MV-4-11 (cell line): ENCODE data around the gene AGPAT4.

Source experiments
- DNase-seq: peaks from one replicate; lab custom pipeline; 2025; lab: John Stamatoyannopoulos, UW

Gene AGPAT4

DNA sequence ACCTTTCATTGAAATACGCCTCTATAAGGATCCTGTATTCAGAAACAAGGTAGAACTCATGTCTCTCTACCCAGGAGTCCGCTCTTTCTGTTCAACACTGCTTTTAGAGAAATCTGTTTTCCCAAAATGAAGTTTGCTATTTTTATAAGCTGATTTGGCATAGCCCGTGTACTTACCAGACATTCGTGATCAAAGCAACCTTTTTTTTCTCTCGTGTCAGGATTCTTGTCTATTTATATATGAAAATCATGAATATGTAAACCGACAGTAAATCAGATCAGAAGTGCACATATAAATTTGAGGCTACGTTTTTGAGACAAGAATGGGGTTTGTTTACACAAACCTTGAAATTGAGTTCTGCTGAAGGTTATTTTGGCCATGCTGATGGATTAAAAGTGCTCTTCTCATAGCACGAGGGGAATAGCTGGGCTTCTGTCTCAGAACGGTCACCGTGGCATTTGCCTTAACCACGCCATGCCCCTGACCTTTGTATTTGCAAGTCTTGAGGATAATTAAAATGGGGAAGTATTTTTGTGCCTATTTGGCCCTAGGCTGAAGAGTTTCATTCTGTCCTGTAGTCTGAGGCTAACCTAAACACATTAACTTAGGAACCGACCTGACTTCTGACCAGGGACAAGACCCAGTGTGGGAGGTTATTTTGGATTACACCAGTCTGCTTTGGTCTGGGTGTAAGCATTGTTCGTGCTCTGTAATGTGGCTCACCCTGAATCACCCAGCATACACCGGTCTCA, 163.7 kb downstream of the AGPAT4 start:
- peak; percentile 77 for DNase-seq

DNA sequence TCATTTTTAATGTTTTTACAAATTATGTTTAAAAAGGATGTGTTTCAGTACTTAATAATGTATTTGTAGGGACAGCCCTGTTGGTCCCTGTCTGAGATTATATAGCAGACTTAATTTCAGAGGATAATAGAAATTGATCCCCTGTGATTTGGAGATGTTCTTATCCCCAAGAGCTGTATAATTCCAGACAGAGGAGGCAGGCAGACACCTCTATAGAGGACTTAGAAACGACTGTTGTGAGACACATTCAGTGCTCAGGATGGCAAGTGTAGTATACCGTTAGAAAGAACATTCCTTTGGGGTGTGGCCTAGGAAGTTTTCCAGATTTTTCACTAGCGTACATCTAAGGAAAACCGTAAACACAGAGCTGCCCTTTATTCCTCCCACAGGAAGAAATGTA, 164.5 kb downstream of the AGPAT4 start:
- DNase-seq, result no peak

GRCh38 chr6:161108916-161109315, 164.9 kb downstream of the AGPAT4 start:
- DNase-seq, result peak; percentile 96

DNA sequence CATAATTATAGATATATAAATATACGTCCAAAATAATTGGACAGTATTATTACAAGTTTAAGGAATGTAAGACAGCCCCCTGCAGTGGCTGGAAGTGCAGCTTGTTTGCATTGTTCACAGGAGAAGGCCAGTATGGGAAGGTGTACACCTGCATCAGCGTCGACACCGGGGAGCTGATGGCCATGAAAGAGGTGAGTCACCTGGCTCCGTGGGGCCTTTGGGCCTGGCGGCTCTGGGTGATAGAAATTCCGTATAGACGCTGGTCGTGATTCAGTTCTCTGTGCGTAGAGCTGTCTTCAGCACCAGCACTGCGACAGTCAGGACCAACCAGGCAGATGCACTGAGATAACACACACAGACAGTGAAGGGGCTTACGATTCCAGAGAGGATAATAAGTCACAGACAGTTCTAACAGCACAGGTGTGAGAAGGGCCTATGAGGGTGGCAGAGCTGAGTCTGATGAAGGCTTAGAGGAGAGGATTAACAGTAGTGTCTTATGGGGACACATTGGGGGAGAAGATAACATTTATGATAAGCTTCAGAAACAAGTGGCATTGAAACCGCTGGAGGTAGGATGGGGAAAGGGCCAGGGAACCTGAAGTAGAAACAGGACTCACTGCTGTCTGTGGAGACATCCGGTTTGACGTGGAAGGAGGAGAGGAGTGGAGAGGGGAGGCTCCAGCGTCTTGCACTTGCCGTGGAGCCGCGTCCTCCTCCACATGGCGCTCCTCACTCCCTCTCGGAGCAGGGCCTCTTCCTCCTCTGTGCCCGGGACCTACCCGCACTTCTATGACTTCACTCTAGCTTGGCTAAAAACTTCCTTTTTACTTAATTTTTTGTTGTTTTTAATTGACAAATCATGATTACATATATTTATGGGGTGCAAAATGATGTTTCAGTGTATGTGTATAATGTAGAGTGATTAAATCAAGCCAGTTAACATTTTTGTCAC, 165.8 kb downstream of the AGPAT4 start:
- DNase-seq, result peak; percentile 30

- no peak for DNase-seq
These were observed 168.5 kb downstream of the AGPAT4 start for GRCh38 chr6:161105408-161105807.

DNA sequence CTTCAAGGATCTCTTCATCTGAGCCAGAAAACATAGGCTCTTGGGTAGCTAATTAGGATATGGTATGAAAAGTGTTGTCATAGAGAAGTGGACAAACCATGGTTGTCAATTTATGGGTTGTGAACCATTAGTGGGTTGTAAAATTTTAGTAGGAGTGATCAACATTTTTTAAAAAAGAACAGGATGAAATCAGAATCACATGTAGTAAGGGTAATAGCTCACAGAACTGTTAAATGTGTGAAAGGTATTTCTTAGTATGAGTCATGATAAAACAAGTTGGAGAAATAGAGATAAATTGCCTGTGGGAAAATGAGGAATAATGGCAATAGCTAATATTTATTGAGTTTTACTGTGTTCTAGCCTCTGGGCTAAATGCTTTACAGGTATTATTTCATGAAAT, 168.9 kb downstream of the AGPAT4 start:
- no peak for DNase-seq

DNA sequence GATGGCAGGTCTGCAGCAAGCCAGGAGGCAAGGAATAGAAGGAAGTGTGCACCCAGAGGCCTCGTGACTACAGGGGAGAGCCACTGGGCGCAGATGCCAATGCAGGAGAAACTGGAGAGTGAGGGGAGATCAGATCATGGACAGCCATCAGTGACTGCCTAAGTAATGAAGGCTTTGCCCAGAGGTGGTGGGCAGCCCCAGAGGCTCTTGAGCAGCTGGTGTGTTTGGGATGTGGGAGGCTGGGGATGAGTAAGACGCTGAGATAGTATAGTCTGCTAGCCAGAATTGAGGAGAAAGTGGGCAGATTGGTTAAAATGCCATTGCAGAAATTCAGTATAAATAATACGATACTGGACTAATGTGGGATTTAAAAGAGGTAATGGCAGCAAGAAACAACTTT, 170.4 kb downstream of the AGPAT4 start:
- DNase-seq, result no peak

DNA sequence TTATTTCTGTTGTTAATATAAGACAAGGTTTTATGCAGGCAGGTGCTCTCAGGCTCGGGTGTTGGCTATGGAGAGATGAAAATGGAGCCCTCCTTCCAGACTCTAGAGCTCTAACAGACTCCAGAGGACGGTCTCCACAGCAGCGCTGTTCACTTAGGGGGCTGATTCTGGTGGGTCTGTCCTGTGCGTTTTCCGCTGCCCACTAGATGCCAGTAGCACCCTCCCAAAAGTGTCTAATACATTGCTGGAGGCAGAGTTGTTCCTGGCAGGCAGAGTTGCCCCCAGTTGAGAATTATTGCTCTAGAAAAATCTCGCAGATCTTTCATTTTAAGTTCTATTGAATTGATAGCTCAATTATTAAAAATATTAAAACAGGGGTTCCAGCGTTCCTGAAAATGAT, 172.3 kb downstream of the AGPAT4 start:
- DNase-seq, result peak; percentile 4

DNA sequence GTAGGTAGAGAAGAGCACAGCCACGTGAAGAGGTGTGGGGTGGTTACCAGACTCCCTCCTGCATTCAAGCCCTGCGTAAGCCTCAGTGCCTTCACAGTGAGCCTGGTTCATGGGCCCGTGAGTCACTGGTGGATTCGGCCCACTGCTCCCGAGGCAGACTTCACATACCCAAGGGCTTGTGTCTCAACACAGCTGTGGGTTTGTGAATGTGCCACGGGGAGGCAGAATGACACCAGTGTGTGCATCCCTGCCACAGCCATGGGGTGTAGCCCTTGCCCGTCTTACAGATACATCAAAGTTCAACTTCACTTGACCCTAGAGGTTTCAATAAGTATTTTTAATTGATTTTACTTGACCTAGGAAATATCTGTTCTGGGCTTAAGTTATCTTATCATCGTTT, 173.8 kb downstream of the AGPAT4 start:
- DNase-seq, result no peak

DNA sequence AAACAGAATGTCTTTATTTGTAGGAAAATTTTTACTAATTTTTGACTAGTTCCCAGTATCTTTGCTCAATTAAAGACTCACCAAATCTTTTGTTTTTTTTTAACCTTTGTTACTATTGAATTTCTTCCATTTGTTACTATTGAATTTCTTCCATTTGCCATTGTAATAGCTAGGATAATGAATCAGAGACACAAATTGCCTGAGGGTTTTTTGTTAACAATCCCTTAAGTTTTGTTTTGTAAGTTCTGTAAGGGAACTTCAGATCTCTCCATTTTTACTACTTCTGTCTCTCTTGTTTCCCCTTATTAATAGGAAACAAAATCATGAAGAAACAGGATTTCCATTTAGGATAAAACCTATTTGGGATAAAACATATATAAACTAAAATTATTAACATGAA, 177.9 kb downstream of the AGPAT4 start:
- no peak for DNase-seq

- DNase-seq, result no peak
These were observed 178.9 kb downstream of the AGPAT4 start for GRCh38 chr6:161094955-161095354.

DNA sequence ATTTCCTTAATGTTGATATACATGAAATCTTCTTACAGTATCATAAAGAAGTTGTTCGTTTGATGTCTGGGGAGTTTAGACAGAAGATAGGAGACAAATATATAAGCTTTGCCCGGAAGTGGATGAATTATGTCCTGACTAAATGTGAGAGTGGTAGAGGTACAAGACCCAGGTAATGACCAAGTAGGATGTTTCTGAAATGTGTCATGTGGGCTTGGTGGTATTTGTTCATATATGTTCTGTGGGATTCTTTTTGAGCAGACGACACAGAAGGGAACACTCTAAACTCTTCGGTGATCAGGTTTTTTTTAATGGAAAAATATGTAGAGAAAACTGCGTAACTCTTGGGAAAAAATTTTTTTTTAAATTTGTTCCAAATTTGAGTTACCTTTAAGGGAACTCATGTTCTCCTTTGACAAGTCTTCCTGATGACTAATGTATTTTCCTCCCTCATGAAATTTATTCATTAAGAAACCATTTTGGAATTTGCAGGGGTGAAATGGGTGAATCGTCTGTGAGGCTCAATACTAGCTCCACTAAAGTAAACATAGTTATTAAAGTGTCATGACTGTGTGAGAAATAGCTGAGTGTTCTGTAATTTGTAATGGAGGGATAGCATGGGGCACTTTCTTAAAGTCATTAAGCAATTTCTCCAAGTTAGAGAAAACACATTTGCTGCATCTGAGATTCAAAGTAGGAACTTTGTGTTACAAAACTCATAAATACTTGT, 181.7 kb downstream of the AGPAT4 start:
- no peak for DNase-seq

- DNase-seq, result no peak
These were observed 182.7 kb downstream of the AGPAT4 start for GRCh38 chr6:161091151-161091550.

GRCh38 chr6:161088676-161089328, 185.1 kb downstream of the AGPAT4 start:
- DNase-seq, result no peak

DNA sequence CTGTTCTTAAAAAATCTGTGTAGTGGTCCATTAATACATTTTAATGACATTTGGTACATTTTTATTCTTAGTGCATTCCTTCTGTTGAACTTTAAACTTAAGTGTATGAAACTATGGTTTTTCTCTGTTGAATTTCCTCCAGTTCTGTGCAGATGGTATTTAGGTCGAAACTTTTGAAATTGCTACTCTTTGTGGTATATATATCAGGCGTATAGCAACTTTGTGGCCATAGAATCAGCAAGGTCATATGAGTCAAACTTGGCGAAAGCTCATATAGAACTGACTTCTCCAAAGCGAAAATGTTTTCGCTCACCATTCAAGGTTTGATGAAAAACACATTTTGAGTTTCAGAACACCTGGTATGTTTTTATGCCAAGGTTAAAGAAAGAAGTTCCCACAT, 188.6 kb downstream of the AGPAT4 start:
- no peak for DNase-seq

DNA sequence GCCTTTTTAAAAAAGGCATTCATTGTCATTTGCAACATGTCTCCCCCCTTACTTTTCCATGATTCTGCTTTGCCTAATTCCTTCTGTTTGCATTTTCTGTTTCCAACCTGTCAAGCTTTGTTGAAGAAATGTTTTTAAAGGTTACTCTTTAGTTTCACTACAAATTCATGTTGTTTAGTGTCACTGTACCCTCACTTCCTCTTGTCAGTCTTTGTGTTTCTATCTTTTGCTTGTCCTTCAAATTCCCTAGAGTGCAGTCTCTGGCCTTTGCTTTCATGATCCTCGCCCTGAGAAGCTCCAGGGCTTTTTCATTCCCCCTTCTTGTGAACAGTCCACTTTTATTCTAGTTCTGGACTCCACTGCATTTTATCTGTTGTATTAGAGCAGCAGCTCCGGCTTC, 191.6 kb downstream of the AGPAT4 start:
- peak; percentile 8 for DNase-seq

- DNase-seq, result no peak
These were observed 193.4 kb downstream of the AGPAT4 start for GRCh38 chr6:161080263-161080970.
